ENCODE measurements around the gene LATS2.

GRCh38 chr13:21045100-21045499, 16.3 kb downstream of the LATS2 start:
- TF ChIP-seq CTCF (IDR thresholded peaks at IDR 0.05; ENCODE audit: low read depth, low read length) = no peak
- no peak for TF ChIP-seq EZH2phosphoT487 (IDR thresholded peaks at IDR 0.05; ENCODE audit: low read depth)
